Dermis blood vessel endothelial cell (primary cell): Measurements from ENCODE around the gene OR1E1. TPM values are rescaled to one million over a fixed set of nuclear protein-coding genes. Genes with fewer than 3 reads are reported as not detected.

ENCODE experiments used
- total RNA-seq: library from RNA; depleted of rRNA; stranded (reverse); fragments of >200 nt; gene quantifications from 2 replicates; pipeline ENCODE4 v1.2.3, GENCODE V29; 2014

OR1E1 gene
- total RNA-seq, 1 donor from 2014 or later: not detected

Other genes with a start within 250 kb of the OR1E1 start
- not detected in 2 replicates for gene OR1A2, start 200.9 kb downstream of the OR1E1 start, total RNA-seq
- not detected in 2 replicates for gene OR1A1, start 190.7 kb downstream of the OR1E1 start, total RNA-seq
- not detected in 2 replicates for gene OR3A1, start 100.0 kb downstream of the OR1E1 start, total RNA-seq
- not detected in 2 replicates for gene OR3A2, start 12.1 kb downstream of the OR1E1 start, total RNA-seq
- gene OR3A3, start 13.0 kb upstream of the OR1E1 start, total RNA-seq: not detected in 2 replicates
- gene OR1E2, start 35.4 kb upstream of the OR1E1 start, total RNA-seq: not detected in 2 replicates
- gene SPATA22, start 73.4 kb upstream of the OR1E1 start, total RNA-seq: under 0.01 and 0.23 TPM in 2 replicates
- gene ASPA, start 77.6 kb upstream of the OR1E1 start, total RNA-seq: not detected in 2 replicates
- not detected in 2 replicates for gene TRPV3, start 159.4 kb upstream of the OR1E1 start, total RNA-seq
- gene TRPV1, start 211.0 kb upstream of the OR1E1 start, total RNA-seq: 0.84 and 1.5 TPM in 2 replicates
- 21.8 and 29.0 TPM in 2 replicates for gene SHPK, start 237.8 kb upstream of the OR1E1 start, total RNA-seq
- gene CTNS, start 238.3 kb upstream of the OR1E1 start, total RNA-seq: 28.2 and 37.8 TPM in 2 replicates